ENCODE data around the gene KITLG.

DNA sequence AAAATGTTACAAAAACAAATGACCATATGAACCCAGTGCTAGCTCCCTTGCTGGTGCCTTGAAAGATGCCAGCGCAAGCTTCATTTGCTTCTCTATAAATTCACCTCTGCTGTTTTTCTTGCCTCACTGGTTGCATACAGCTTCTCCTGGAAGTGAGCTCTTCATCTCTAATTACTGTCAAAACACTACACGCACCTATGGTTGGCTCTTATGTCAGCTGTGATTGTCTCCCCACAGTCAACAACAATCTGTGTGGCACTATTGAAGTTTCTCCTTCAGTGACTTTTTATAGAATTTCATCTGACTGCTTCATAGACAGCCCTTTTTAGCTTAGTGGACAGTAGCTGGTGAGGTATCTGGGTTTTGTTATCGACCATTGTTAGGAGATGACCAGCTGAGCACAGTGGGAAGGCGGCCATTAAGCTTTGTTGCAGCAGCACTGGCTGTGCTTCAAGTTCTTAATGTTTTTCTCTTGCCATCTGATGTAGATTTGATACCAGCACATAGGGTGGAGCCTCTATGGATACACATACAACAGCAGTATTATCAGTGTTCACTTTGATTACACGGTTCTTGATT lies 131.8 kb downstream of the KITLG start:
- TF ChIP-seq, protein P1, sequence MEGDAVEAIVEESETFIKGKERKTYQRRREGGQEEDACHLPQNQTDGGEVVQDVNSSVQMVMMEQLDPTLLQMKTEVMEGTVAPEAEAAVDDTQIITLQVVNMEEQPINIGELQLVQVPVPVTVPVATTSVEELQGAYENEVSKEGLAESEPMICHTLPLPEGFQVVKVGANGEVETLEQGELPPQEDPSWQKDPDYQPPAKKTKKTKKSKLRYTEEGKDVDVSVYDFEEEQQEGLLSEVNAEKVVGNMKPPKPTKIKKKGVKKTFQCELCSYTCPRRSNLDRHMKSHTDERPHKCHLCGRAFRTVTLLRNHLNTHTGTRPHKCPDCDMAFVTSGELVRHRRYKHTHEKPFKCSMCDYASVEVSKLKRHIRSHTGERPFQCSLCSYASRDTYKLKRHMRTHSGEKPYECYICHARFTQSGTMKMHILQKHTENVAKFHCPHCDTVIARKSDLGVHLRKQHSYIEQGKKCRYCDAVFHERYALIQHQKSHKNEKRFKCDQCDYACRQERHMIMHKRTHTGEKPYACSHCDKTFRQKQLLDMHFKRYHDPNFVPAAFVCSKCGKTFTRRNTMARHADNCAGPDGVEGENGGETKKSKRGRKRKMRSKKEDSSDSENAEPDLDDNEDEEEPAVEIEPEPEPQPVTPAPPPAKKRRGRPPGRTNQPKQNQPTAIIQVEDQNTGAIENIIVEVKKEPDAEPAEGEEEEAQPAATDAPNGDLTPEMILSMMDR (conservative IDR thresholded peaks at IDR 0.05; ENCODE audit: low read depth, low read length): no peak
- TF ChIP-seq EZH2 (IDR thresholded peaks at IDR 0.05; ENCODE audit: low read length, unreplicated experiment): no peak
- no peak for TF ChIP-seq EZH2phosphoT487 (IDR thresholded peaks at IDR 0.05; ENCODE audit: borderline replicate concordance, low read length)

Measured in PC-3 (cell line).